Measurements from ENCODE around the gene SERAC1.

SERAC1 gene

GRCh38 chr6:158118886-158119285 is 49.2 kb downstream of the SERAC1 start:
- no peak for DNase-seq

- no peak for DNase-seq
Observed at GRCh38 chr6:158115508-158115907, 52.6 kb downstream of the SERAC1 start.

- DNase-seq: no peak
Observed at GRCh38 chr6:158115102-158115501, 53.0 kb downstream of the SERAC1 start.

- DNase-seq: no peak
Observed at GRCh38 chr6:158113802-158114201, 54.3 kb downstream of the SERAC1 start.

- no peak for DNase-seq
Observed at GRCh38 chr6:158111987-158112386, 56.1 kb downstream of the SERAC1 start.

GRCh38 chr6:158110986-158111385 is 57.1 kb downstream of the SERAC1 start:
- no peak for DNase-seq

- DNase-seq: no peak
Observed at GRCh38 chr6:158109748-158110147, 58.3 kb downstream of the SERAC1 start.

GRCh38 chr6:158104696-158105095 is 63.4 kb downstream of the SERAC1 start:
- DNase-seq: no peak

- no peak for DNase-seq
Observed at GRCh38 chr6:158103228-158103627, 64.8 kb downstream of the SERAC1 start.

GRCh38 chr6:158095671-158096070 is 72.4 kb downstream of the SERAC1 start:
- DNase-seq: no peak

- DNase-seq: no peak
Observed at GRCh38 chr6:158095031-158095430, 73.0 kb downstream of the SERAC1 start.

GRCh38 chr6:158092806-158093205 is 75.3 kb downstream of the SERAC1 start:
- no peak for DNase-seq

GRCh38 chr6:158087224-158087867 is 80.7 kb downstream of the SERAC1 start:
- no peak for DNase-seq

GRCh38 chr6:158086504-158087223 is 81.4 kb downstream of the SERAC1 start:
- DNase-seq: no peak

GRCh38 chr6:158086054-158086503 is 82.0 kb downstream of the SERAC1 start:
- DNase-seq: no peak

- DNase-seq: no peak
Observed at GRCh38 chr6:158085261-158086053, 82.6 kb downstream of the SERAC1 start.

- no peak for DNase-seq
Observed at GRCh38 chr6:158083455-158084325, 84.4 kb downstream of the SERAC1 start.

- no peak for DNase-seq
Observed at GRCh38 chr6:158081657-158081935, 86.5 kb downstream of the SERAC1 start.

- no peak for DNase-seq
Observed at GRCh38 chr6:158080849-158081656, 87.0 kb downstream of the SERAC1 start.

GRCh38 chr6:158078320-158078719 is 89.7 kb downstream of the SERAC1 start:
- no peak for DNase-seq

- DNase-seq: no peak
Observed at GRCh38 chr6:158077676-158078075, 90.4 kb downstream of the SERAC1 start.

- DNase-seq: no peak
Observed at GRCh38 chr6:158076548-158076947, 91.5 kb downstream of the SERAC1 start.

All from NCI-H524 treated with DMSO at 0.1 percent for 48 hours (cell line).